ENCODE results near the gene SH2D3A. TPM values are rescaled to one million over a fixed set of nuclear protein-coding genes. Genes with fewer than 3 reads are reported as not detected.
"Not testable (repeated sequence)": the region's sequence is repeated elsewhere in the genome, so short reads cannot be mapped to it uniquely, and the experiment has no call there.

Gene SH2D3A
- total RNA-seq, 2 experiments from 2014 or later: 20.6 to 20.9 TPM

DNA sequence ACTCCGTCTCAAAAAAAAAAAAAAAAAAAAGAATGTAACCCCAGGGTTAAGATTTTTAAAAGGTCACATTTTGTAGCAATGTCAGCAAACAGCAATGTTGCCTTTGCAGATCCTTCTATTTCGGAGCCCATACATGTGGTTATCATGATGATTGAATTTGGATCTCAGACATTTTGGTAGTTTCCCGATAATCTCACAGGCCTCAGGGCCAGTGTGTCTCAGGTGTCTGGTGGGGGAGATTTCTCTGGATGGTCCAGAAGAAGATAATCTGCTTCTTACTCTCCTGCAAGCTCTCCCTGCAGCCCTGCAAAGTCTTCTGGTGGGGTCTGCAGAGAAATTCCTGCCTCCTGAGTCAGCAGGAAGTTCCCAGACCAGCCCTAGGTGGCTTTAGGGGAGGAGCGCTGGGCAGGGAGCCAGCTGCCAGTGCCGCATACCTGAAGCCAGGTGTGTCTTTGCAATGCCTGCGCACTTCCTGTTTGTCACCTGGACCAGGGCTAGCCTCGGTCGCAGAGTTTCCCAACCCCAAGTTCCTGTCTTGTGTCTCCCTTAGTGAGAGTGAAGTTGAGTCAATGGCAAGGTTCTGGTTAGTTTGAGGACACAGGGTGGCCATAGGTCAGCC lies 1.4 kb downstream of the SH2D3A start:
- no peaks in the 10 kb centered on the region for H3K9me3 Mint-ChIP-seq
- CTCF ChIA-PET: no interaction called here
- peak overlapping the region; percentile 94 for H3K27ac Mint-ChIP-seq
- no peaks in the 10 kb centered on the region for H3K27me3 Mint-ChIP-seq
- H3K4me3 Mint-ChIP-seq: peak overlapping the region; percentile 93
- ATAC-seq: no peak
- no peak for DNase-seq
- H3K4me1 Mint-ChIP-seq (ENCODE audit: low read depth): peaks cover 28% of the 10 kb centered on the region
- POLR2A ChIA-PET: no interaction called here
- H3K36me3 Mint-ChIP-seq (ENCODE audit: low read depth): peaks cover 6% of the 10 kb centered on the region
- TF ChIP-seq, protein P1, sequence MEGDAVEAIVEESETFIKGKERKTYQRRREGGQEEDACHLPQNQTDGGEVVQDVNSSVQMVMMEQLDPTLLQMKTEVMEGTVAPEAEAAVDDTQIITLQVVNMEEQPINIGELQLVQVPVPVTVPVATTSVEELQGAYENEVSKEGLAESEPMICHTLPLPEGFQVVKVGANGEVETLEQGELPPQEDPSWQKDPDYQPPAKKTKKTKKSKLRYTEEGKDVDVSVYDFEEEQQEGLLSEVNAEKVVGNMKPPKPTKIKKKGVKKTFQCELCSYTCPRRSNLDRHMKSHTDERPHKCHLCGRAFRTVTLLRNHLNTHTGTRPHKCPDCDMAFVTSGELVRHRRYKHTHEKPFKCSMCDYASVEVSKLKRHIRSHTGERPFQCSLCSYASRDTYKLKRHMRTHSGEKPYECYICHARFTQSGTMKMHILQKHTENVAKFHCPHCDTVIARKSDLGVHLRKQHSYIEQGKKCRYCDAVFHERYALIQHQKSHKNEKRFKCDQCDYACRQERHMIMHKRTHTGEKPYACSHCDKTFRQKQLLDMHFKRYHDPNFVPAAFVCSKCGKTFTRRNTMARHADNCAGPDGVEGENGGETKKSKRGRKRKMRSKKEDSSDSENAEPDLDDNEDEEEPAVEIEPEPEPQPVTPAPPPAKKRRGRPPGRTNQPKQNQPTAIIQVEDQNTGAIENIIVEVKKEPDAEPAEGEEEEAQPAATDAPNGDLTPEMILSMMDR (IDR thresholded peaks at IDR 0.05): no peak
- intact Hi-C loops (cut with micrococcal nuclease): loop anchor here (2.0 to 10.0 kb wide), 3 partner anchors 29 to 99 kb away; partner anchors contain the start of gene GPR108

DNA sequence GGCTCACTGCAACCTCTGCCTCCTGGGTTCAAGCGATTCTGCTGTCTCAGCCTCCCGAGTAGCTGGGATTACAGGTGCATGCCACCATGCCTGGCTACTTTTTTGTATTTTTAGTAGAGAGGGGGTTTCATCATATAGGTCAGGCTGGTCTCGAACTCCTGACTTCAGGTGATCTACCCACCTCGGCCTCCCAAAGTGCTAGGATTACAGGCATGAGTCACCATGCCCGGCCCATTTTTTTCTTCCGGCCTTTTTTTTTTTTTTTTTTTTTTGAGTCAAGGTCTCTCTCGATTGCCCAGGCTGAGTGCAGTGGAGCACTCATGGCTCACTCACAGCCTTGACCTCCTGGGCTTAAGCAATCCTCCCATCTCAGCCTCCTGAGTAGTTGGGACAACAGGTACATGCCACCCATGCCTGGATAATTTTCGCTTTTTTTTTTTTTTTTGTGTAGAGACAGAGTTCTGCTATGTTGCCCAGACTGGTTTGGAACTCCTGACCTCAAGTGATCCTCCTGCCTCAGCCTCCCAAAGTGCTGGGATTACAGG lies 4.9 kb downstream of the SH2D3A start:
- Mint-ChIP-seq H3K36me3 (ENCODE audit: low read depth) (peaks cover 21% of the 10 kb centered on the region), H3K4me1 (ENCODE audit: low read depth) (peaks cover 22% of the 10 kb centered on the region), H3K27ac (peak overlapping the region; percentile 11)
- intact Hi-C loops (cut with micrococcal nuclease): loop anchor here (10.0 kb wide), 1 partner anchor 102 kb away; no protein-coding TSS in a partner anchor
- H3K9me3 Mint-ChIP-seq, H3K27me3 Mint-ChIP-seq, H3K4me3 Mint-ChIP-seq, ATAC-seq, DNase-seq: not testable (repeated sequence)
- POLR2A ChIA-PET: interaction anchor here (1.1 to 1.7 kb wide), 2 partner anchors 10 to 101 kb away, joined by 3 to 5 read pairs; no protein-coding TSS in a partner anchor
- CTCF ChIA-PET: interaction anchor here (1.0 kb wide), 1 partner anchor 101 kb away, joined by 3 read pairs; no protein-coding TSS in a partner anchor

DNA sequence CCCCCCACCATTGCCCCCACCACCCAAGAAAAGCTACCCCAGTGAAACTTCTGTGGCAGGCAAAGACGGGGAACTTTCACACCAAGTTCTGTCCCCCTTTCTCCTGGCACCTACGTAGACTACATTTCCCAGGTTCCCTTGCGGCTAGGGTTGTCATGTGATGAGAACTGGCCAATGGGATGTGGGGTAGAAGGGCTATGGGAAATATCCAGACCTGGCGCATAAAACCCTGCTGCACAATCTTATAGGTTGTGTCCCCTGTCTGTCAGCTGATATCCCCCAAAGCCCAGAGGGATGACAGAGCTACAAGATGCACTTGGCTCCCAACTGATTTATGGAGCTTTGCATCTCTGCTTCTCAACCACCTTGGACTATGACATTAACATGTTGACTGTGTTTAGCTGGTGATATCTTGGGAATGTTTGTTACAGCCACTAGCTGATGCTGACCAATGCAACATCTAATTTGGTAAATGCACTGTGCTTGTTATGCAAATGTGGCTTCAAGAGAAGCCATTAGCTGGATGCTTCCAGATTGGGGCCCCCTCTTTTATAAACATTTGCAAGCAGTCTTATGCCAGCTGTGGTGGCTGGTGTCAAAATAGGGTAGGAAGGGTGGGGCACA lies 6.1 kb downstream of the SH2D3A start:
- peaks cover 16% of the 10 kb centered on the region for H3K4me1 Mint-ChIP-seq (ENCODE audit: low read depth)
- no peaks in the 10 kb centered on the region for H3K27me3 Mint-ChIP-seq

DNA sequence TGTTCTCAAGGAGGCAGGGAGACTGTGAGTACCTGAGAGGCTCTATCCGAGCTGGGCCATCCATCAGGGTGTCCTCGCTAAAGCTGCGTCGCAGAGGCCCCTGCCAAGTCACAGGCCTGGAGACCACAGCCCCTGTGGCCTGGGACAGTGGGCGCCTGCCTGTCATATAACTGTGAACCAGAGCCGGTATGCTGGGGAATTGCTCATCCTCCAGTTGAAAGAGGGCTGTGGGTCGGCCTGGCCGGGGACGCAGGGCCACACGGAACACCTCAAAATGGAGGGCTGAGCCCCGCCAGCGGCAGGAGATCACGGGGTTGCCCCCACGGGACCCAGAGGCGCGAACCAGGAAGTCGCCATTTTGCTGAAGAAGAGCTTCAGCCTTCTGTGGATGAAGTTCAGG lies 6.6 kb downstream of the SH2D3A start:
- intact Hi-C loops (cut with micrococcal nuclease): loop anchor here (10.0 kb wide), 1 partner anchor 104 kb away; no protein-coding TSS in a partner anchor
- Mint-ChIP-seq H3K9me3 (no peaks in the 10 kb centered on the region), H3K4me3 (no peak overlapping the region), H3K27me3 (no peaks in the 10 kb centered on the region), H3K27ac (no peak overlapping the region), H3K4me1 (ENCODE audit: low read depth) (peaks cover 10% of the 10 kb centered on the region), H3K36me3 (ENCODE audit: low read depth) (peaks cover 21% of the 10 kb centered on the region)
- DNase-seq (no peak), ATAC-seq (no peak)
- TF ChIP-seq, protein P1 (IDR thresholded peaks at IDR 0.05): no peak
- CTCF ChIA-PET: interaction anchor here (0.8 to 1.1 kb wide), 2 partner anchors 11 to 12 kb away, joined by 3 read pairs; partner anchors contain the start of gene VAV1
- POLR2A ChIA-PET: interaction anchor here (0.6 to 1.7 kb wide), 4 partner anchors 11 to 103 kb away, joined by 3 to 5 read pairs (median 4); partner anchors contain the start of gene VAV1

More for the DNA sequence above, 6.1 kb downstream of the SH2D3A start:
- Mint-ChIP-seq H3K36me3 (ENCODE audit: low read depth) (peaks cover 21% of the 10 kb centered on the region), H3K27ac (no peak overlapping the region), H3K9me3 (no peaks in the 10 kb centered on the region), H3K4me3 (no peak overlapping the region)
- DNase-seq (peak; percentile 61), ATAC-seq (peak; percentile 75)
- ChIA-PET CTCF (interaction anchor here (0.6 to 1.0 kb wide), 3 partner anchors 12 to 244 kb away, joined by 3 read pairs; partner anchors contain the start of gene VAV1), POLR2A (interaction anchor here (0.6 to 1.7 kb wide), 4 partner anchors 11 to 103 kb away, joined by 3 to 5 read pairs (median 4); partner anchors contain the start of gene VAV1)
- intact Hi-C loops (cut with micrococcal nuclease): loop anchor here (10.0 kb wide), 1 partner anchor 104 kb away; no protein-coding TSS in a partner anchor
- TF ChIP-seq, protein P1 (IDR thresholded peaks at IDR 0.05): no peak

DNA sequence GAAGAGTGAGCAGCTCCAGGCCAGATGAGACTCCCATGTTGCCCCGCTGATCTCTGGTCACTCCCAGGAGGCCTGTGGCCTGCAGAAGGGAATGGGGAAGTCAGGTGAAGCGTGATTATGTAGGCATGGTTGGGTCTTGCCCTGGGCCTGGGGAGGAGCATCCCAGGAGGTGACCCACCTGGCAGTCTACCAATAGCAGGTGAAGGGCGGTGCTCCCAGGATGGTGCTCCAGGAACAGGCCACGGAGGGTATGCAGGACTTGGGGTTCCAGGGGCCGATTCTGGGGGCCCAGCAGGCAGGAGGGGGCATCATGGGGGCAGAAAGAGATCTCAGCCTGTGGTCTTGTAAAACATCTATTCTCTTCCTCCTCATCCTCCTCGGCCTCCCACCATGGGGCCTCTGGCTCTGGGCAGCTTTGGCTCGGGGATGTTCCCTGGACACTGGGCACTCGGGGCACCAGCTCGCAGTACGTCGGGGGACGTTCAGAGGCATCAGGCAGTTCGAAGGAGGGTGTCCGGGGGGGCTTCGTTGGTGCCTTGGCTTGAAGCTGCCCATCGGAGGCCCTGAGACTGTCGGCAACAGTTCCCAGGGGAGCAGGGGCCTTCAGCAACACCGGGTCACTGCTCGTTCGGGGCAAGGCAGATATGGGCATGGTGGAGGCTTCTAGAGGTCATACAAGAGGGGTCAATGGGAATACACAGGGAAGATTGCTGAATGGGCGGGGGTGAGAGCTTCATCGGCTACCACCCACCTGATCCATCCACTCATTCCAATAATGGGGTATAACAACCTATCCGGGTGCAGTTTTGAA lies 12.4 kb downstream of the SH2D3A start:
- CTCF ChIA-PET: interaction anchor here (1.0 to 1.5 kb wide), 3 partner anchors 14 to 123 kb away, joined by 3 to 5 read pairs (median 3); no protein-coding TSS in a partner anchor
- ATAC-seq (no peak), DNase-seq (no peak)
- Mint-ChIP-seq H3K4me3 (no peak overlapping the region), H3K27me3 (no peaks in the 10 kb centered on the region), H3K27ac (no peak overlapping the region), H3K9me3 (no peaks in the 10 kb centered on the region), H3K4me1 (ENCODE audit: low read depth) (peaks cover 14% of the 10 kb centered on the region), H3K36me3 (ENCODE audit: low read depth) (peaks cover 40% of the 10 kb centered on the region)
- intact Hi-C loops (cut with micrococcal nuclease): no loop called here
- TF ChIP-seq, protein P1 (IDR thresholded peaks at IDR 0.05): no peak
- POLR2A ChIA-PET: interaction anchor here (1.0 to 1.5 kb wide), 3 partner anchors 13 to 15 kb away, joined by 3 to 5 read pairs (median 5); no protein-coding TSS in a partner anchor

All from activated CD8-positive, alpha-beta T cell treated with anti-CD3 and anti-CD28 coated beads for 36 hours (primary cell).